Ureter (tissue), 1 donor: ENCODE measurements around the gene ZBTB46. TPM values are rescaled to one million over a fixed set of nuclear protein-coding genes. Genes with fewer than 3 reads are reported as not detected.
A peak's percentile ranks its signal among the peaks of the same experiment; 100 is the strongest.

Experiments used
- DNase-seq: peaks from one replicate; pipeline ENCODE4 v3.0.0-alpha.2; 2020; ENCODE audit warnings: low spot score
- total RNA-seq: library from RNA; stranded (reverse); gene quantifications from one replicate; pipeline ENCODE4 v1.2.4, GENCODE V29; 2023
- donor health status: DM: yes; HTN: yes; CAD: no.

Gene ZBTB46
- total RNA-seq, 1 donor from 2014 or later = 10.2 TPM

GRCh38 chr20:63746751-63747315 lies 84.2 kb downstream of the ZBTB46 start:
- no peak for DNase-seq

- no peak for DNase-seq
Observed at GRCh38 chr20:63745961-63746731, 84.9 kb downstream of the ZBTB46 start.

- DNase-seq = no peak
Observed at GRCh38 chr20:63745424-63745805, 85.6 kb downstream of the ZBTB46 start.

- DNase-seq = no peak
Observed at GRCh38 chr20:63744574-63745423, 86.3 kb downstream of the ZBTB46 start.

GRCh38 chr20:63744158-63744557 lies 86.9 kb downstream of the ZBTB46 start:
- no peak for DNase-seq

GRCh38 chr20:63743210-63743970 lies 87.7 kb downstream of the ZBTB46 start:
- DNase-seq = no peak

GRCh38 chr20:63742381-63743024 lies 88.6 kb downstream of the ZBTB46 start:
- no peak for DNase-seq

GRCh38 chr20:63741676-63742380 lies 89.2 kb downstream of the ZBTB46 start:
- no peak for DNase-seq

GRCh38 chr20:63741354-63741675 lies 89.7 kb downstream of the ZBTB46 start:
- DNase-seq = no peak

GRCh38 chr20:63740627-63741353 lies 90.3 kb downstream of the ZBTB46 start:
- peak; percentile 97 for DNase-seq

GRCh38 chr20:63740070-63740626 lies 90.9 kb downstream of the ZBTB46 start:
- DNase-seq = no peak

GRCh38 chr20:63739130-63740069 lies 91.7 kb downstream of the ZBTB46 start, which contains the start of gene SLC2A4RG:
Gene SLC2A4RG (plus strand): TSS chr20:63739776. CDS start chr20:63739913, 137 bp downstream.
- no peak for DNase-seq

GRCh38 chr20:63738687-63739129 lies 92.4 kb downstream of the ZBTB46 start:
- no peak for DNase-seq

GRCh38 chr20:63737945-63738686 lies 92.9 kb downstream of the ZBTB46 start:
- DNase-seq = no peak

GRCh38 chr20:63737695-63737944 lies 93.4 kb downstream of the ZBTB46 start:
- no peak for DNase-seq

GRCh38 chr20:63736893-63737694 lies 94.0 kb downstream of the ZBTB46 start:
- no peak for DNase-seq
